SK-N-SH (cell line): Measurements from ENCODE around the gene PEX14. TPM values are rescaled to one million over a fixed set of nuclear protein-coding genes. Genes with fewer than 3 reads are reported as not detected.

Experiments
- CTCF ChIA-PET: fragments of 300-600, 350-600 bp; formaldehyde crosslinking; extraction: SDS; loops from one replicate; lab custom pipeline; 2021; lab: Yijun Ruan, JAX
- POLR2A ChIA-PET: fragments of 350-600 bp; sonication (Branson Sonifier 250); formaldehyde crosslinking; extraction: SDS; loops from one replicate; lab custom pipeline; 2020; ENCODE audit warnings: antibody characterized with exemption, inconsistent platforms; lab: Yijun Ruan, JAX
- DNase-seq: peaks from one replicate; pipeline ENCODE4 v3.0.0; 2012
- H2AFZ ChIP-seq: fragments of 200-600 bp; sonication (generic); 2 replicates; pipeline ENCODE4 v1.8.1; 2016; ENCODE audit warnings: antibody characterized with exemption, mild to moderate bottlenecking, low read depth
- H3F3A ChIP-seq: fragments of 200-600 bp; sonication (generic); replicated peaks from 2 replicates; pipeline ENCODE3; 2016; ENCODE audit warnings: antibody characterized with exemption, mild to moderate bottlenecking; ENCODE audit not compliant: insufficient read depth
- H3K27ac ChIP-seq, 2 experiments: fragments of 200-500 bp in 1 of 2; fragments of 200-600 bp in 1 of 2; sonication (Bioruptor generic) in 1 of 2; sonication (generic), shearing (Covaris generic) in 1 of 2; 2 replicates each; pipeline versions ENCODE4 v1.5.1 to v1.6.1; 2014 to 2016; ENCODE audit warnings: low read depth in 2 of 2, inconsistent platforms in 1 of 2, low read length in 1 of 2, mild to moderate bottlenecking in 1 of 2, mixed read lengths in 1 of 2
- H3K27me3 ChIP-seq: fragments of 200-600 bp; sonication (generic), shearing (Covaris generic); 2 replicates; pipeline ENCODE4 v1.6.1; 2016; ENCODE audit warnings: mixed run types; ENCODE audit not compliant: insufficient read depth
- H3K36me3 ChIP-seq, 2 experiments: fragments of 200-500 bp in 1 of 2; fragments of 200-600 bp in 1 of 2; sonication (Bioruptor generic) in 1 of 2; sonication (generic) in 1 of 2; replicated peaks in 1 of 2; 2 replicates each; pipeline versions ENCODE3 to v1.5.1; 2014 to 2016; ENCODE audit warnings: low read length in 1 of 2, mild to moderate bottlenecking in 1 of 2; ENCODE audit not compliant: insufficient read depth in 2 of 2, control insufficient read depth in 1 of 2
- H3K4me1 ChIP-seq, 2 experiments: fragments of 200-500 bp in 1 of 2; fragments of 200-600 bp in 1 of 2; sonication (Bioruptor generic) in 1 of 2; sonication (generic), shearing (Covaris generic) in 1 of 2; 2 replicates each; pipeline versions ENCODE4 v1.5.1 to v1.6.1; 2014 to 2016; ENCODE audit warnings: low read depth in 1 of 2, low read length in 1 of 2, mixed run types in 1 of 2; ENCODE audit not compliant: insufficient read depth in 2 of 2, control insufficient read depth in 1 of 2
- H3K4me2 ChIP-seq: fragments of 200-600 bp; sonication (generic), shearing (Covaris generic); 2 replicates; pipeline ENCODE4 v1.6.1; 2017; ENCODE audit warnings: mixed run types
- H3K4me3 ChIP-seq, 2 experiments: fragments of 200-500 bp in 1 of 2; fragments of 200-600 bp in 1 of 2; sonication (Bioruptor generic) in 1 of 2; sonication (generic), shearing (Covaris generic) in 1 of 2; 2 replicates each; pipeline versions ENCODE4 v1.5.1 to v1.8.1; 2014 to 2016; ENCODE audit warnings: low read depth in 2 of 2, inconsistent platforms in 1 of 2, low read length in 1 of 2, mild to moderate bottlenecking in 1 of 2, mixed read lengths in 1 of 2, moderate library complexity in 1 of 2
- H3K79me2 ChIP-seq: fragments of 200-600 bp; sonication (generic); 2 replicates; pipeline ENCODE4 v1.8.1; 2017; ENCODE audit warnings: mild to moderate bottlenecking; ENCODE audit not compliant: insufficient read depth
- H3K9ac ChIP-seq: fragments of 200-600 bp; sonication (generic); 2 replicates; pipeline ENCODE4 v1.6.1; 2017; ENCODE audit warnings: mixed run types
- H3K9me2 ChIP-seq: fragments of 200-600 bp; sonication (generic); 2 replicates; pipeline ENCODE4 v1.6.1; 2017; ENCODE audit warnings: mixed run types
- H3K9me3 ChIP-seq: fragments of 200-600 bp; sonication (generic); 2 replicates; pipeline ENCODE4 v1.6.1; 2017; ENCODE audit warnings: mixed run types, mild to moderate bottlenecking, moderate library complexity
- H4K20me1 ChIP-seq: fragments of 200-600 bp; sonication (generic); 2 replicates; pipeline ENCODE4 v1.6.1; 2017; ENCODE audit warnings: mild to moderate bottlenecking, mixed run types; ENCODE audit not compliant: insufficient read depth
- CTCF ChIP-seq: fragments of 200-600 bp; sonication (generic); IDR thresholded peaks from 2 replicates; pipeline ENCODE4 v1.6.1; 2017; ENCODE audit warnings: antibody characterized with exemption, mild to moderate bottlenecking, moderate library complexity
- EZH2phosphoT487 ChIP-seq: fragments of 200-600 bp; sonication (generic); IDR thresholded peaks from 2 replicates; pipeline ENCODE4 v1.6.1; 2017; ENCODE audit warnings: low read depth, mixed run types, mild to moderate bottlenecking, antibody characterized with exemption, moderate library complexity, borderline replicate concordance
- FOSL2 ChIP-seq: IDR thresholded peaks from 2 replicates; pipeline ENCODE4 v1.4.0; 2012; ENCODE audit warnings: low read depth, mild to moderate bottlenecking, moderate library complexity, borderline replicate concordance
- FOXJ3 ChIP-seq: sonication (generic); formaldehyde crosslinking; IDR thresholded peaks from 2 replicates; pipeline ENCODE4 v1.5.1; 2020; ENCODE audit warnings: mild to moderate bottlenecking, missing genetic modification reagents
- FOXM1 ChIP-seq: IDR thresholded peaks from 2 replicates; pipeline ENCODE4 v1.4.0; 2012; ENCODE audit warnings: low read depth, mild to moderate bottlenecking
- GABPA ChIP-seq: IDR thresholded peaks from 2 replicates; pipeline ENCODE4 v1.4.0; 2012; ENCODE audit warnings: low read depth, mild to moderate bottlenecking
- JUND ChIP-seq: IDR thresholded peaks from 2 replicates; pipeline ENCODE4 v1.4.0; 2012
- MXI1 ChIP-seq: IDR thresholded peaks from 2 replicates; pipeline ENCODE4 v1.6.1; 2012; ENCODE audit warnings: mild to moderate bottlenecking, low read depth, low read length, improper control_type of control experiment
- NFIC ChIP-seq: IDR thresholded peaks from 2 replicates; pipeline ENCODE4 v1.4.0; 2012; ENCODE audit warnings: borderline replicate concordance
- PBX3 ChIP-seq: IDR thresholded peaks from 2 replicates; pipeline ENCODE4; 2012
- RAD21 ChIP-seq: IDR thresholded peaks from 2 replicates; pipeline ENCODE4 v1.6.1; 2012; ENCODE audit warnings: mild to moderate bottlenecking, low read length
- RCOR1 ChIP-seq: fragments of 150-350 bp; IDR thresholded peaks from 2 replicates; pipeline ENCODE4 v1.6.1; 2017; ENCODE audit warnings: antibody characterized with exemption, low read length
- RFX5 ChIP-seq: IDR thresholded peaks from 2 replicates; pipeline ENCODE4 v1.6.1; 2012; ENCODE audit warnings: mild to moderate bottlenecking, improper control_type of control experiment, low read length
- SMC3 ChIP-seq: IDR thresholded peaks from 2 replicates; pipeline ENCODE4 v1.6.1; 2012; ENCODE audit warnings: low read depth, low read length, improper control_type of control experiment
- TCF12 ChIP-seq: IDR thresholded peaks from 2 replicates; pipeline ENCODE4 v1.4.0; 2012
- TEAD4 ChIP-seq: IDR thresholded peaks from 2 replicates; pipeline ENCODE4 v1.4.0; 2012; ENCODE audit warnings: mild to moderate bottlenecking, borderline replicate concordance; ENCODE audit not compliant: insufficient read depth
- USF1 ChIP-seq: IDR thresholded peaks from 2 replicates; pipeline ENCODE4 v1.4.0; 2012; ENCODE audit warnings: low read depth, borderline replicate concordance
- ZBTB33 ChIP-seq: IDR thresholded peaks from 2 replicates; pipeline ENCODE4 v1.4.0; 2012; ENCODE audit warnings: low read depth, borderline replicate concordance
- WGBS: methylation state at CpG from one replicate; pipeline ENCODE4 v1.1.6; 2017; ENCODE audit warnings: low lambda C conversion rate; 5-methylcytosine and 5-hydroxymethylcytosine counted together
- polyA plus RNA-seq, 3 experiments: library from polyadenylated mRNA; depleted of rRNA; stranded (reverse); fragments of >200 nt; gene quantifications; 2 replicates each; pipeline ENCODE4 v1.2.3, GENCODE V29; 2012

The PEX14 gene
- polyA plus RNA-seq, 1 of the 3 experiments (the other 2 are of a cell fraction) = 36.2 TPM

DNA sequence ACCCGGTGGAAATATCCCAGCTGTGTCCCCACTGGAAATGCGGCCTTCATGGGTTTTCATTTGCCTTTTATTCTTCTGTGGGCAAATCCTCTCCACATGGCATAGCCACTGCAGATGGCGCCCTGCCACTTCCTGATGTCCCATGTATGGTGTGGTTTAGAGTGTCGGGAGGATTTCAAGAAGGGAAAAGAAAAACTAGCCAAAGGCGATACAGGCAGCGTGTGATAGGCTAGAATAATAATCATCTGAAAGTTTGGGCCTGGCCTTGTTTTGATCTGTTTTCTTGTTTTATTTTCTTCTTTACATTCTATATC is 123.6 kb downstream of the PEX14 start (continued):
- no peak for TF ChIP-seq TEAD4
- TF ChIP-seq SMC3 = peak; percentile 48; the same call in 1 of the 2 replicates

GRCh38 chr1:10599194-10599861 is 124.6 kb downstream of the PEX14 start:
- no peaks in the 10 kb centered on the region for H3K36me3 ChIP-seq
- 50% methylated on average over 5 of the region's 6 CpGs for WGBS
- H3K4me3 ChIP-seq = no peak overlapping the region
- H4K20me1 ChIP-seq = no peaks in the 10 kb centered on the region
- H3K27ac ChIP-seq = peak overlapping the region in 1 of 2 experiments; percentile 68; a peak in 3 of 4 replicates
- peak; percentile 11; the same call in 1 of the 2 replicates for TF ChIP-seq NFIC
- TF ChIP-seq FOSL2 = peak; percentile 80
- no peak for TF ChIP-seq CTCF
- TF ChIP-seq JUND = peak; percentile 45; the same call in 1 of the 2 replicates
- no peaks in the 10 kb centered on the region for H3K27me3 ChIP-seq
- H3K4me1 ChIP-seq = peaks cover 18 to 23% of the 10 kb centered on the region in 2 experiments
- H3K9ac ChIP-seq = 0 out of 2 replicates have a peak overlapping the region, but pooled peaks have one; percentile 22
- POLR2A ChIA-PET = no interaction called here
- H2AFZ ChIP-seq = no peak overlapping the region
- no peaks in the 10 kb centered on the region for H3K9me2 ChIP-seq
- peaks cover 14% of the 10 kb centered on the region for H3F3A ChIP-seq
- peak overlapping the region; percentile 34 for H3K4me2 ChIP-seq
- no peaks in the 10 kb centered on the region for H3K9me3 ChIP-seq
- H3K79me2 ChIP-seq = no peaks in the 10 kb centered on the region
- CTCF ChIA-PET = interaction anchor here (0.7 to 1.1 kb wide), 3 partner anchors 11 to 92 kb away, joined by 3 to 4 read pairs (median 3); no protein-coding TSS in a partner anchor
- no peak for DNase-seq

DNA sequence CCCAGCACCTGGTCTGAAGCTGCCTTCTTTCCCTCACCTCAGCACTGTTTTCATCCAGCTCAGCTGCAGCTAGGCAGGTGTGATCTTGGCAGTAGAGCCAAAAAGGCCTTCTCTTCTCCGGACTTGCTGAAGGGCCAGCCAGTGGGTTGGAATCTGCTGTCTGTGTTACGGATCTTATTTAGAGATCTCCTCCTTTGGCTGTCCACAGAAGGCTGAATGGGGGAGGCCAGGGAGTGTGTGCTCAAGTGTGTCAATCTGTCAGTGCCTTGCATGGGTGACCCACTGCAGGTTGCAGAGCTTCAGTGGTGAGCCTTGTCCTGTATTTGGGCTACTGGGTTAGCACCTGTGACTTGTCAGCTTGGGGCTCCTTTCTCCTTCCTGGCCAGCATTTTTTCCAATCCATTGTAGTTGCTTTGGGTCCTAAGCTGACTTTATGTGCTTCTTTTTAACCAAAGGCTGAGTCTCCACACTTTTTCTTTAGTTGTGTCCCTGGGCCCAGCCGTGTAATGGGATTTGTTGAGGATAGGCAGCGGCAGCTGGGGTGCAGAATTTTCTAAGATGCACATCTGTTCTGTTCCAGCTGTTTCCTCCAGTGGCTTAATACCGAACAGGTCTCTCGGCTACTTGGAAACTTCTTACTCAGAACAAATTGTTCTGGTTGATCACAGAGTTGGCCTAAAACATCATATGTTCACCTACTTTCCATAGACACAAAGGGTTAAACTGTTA is 126.8 kb downstream of the PEX14 start:
- Histone ChIP-seq H3K79me2 (no peaks in the 10 kb centered on the region), H3K9me3 (no peaks in the 10 kb centered on the region)
- 92% methylated on average over 6 of the region's 6 CpGs for WGBS
- TF ChIP-seq FOXM1 (no peak), NFIC (no peak), JUND (no peak), RFX5 (no peak), FOXJ3 (CRISPR knock-in tag) (no peak), RAD21 (no peak), SMC3 (no peak), RCOR1 (no peak), PBX3 (no peak), USF1 (no peak), MXI1 (no peak), TCF12 (no peak), TEAD4 (no peak), GABPA (no peak), ZBTB33 (no peak), EZH2phosphoT487 (no peak)
- TF ChIP-seq, all 33 proteins: peak for 0
- no peak for DNase-seq
- Histone ChIP-seq H3K9me2 (no peaks in the 10 kb centered on the region), H3K9ac (no peak overlapping the region), H4K20me1 (no peaks in the 10 kb centered on the region), H2AFZ (no peak overlapping the region), H3K27ac (no peak overlapping the region), H3K4me2 (no peak overlapping the region), H3K4me3 (no peak overlapping the region), H3F3A (peaks cover 14% of the 10 kb centered on the region), H3K27me3 (no peaks in the 10 kb centered on the region), H3K4me1 (peaks cover 16 to 23% of the 10 kb centered on the region in 2 experiments), H3K36me3 (no peaks in the 10 kb centered on the region)
- ChIA-PET CTCF (interaction anchor here (1.2 kb wide), 2 partner anchors 192 to 266 kb away, joined by 3 to 5 read pairs; no protein-coding TSS in a partner anchor), POLR2A (no interaction called here)
